Measurements from ENCODE around the gene SLC35F4.

SLC35F4 gene

DNA sequence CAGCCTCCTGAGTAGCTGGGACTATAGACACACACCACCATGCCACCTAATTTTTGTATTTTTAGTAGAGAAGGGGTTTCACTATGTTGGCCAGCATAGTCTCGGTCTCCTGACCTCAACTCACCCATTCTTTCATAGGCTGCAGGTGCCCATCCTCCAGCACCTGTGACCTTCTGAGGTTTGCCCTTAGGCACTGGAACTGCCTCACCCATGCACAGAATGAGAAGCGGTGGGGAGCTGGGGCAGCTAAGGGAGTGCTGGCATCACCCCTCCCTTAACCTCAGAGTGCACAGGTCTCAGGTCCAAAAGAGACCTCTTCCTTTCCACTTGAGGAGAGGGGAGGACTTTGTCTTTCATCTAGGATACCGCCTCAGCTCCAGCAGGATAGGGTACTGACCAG lies 194.9 kb downstream of the SLC35F4 start:
- ATAC-seq: no peak
- H3K4me1 Mint-ChIP-seq: no peaks in the 10 kb centered on the region
- no peak overlapping the region for H3K4me3 Mint-ChIP-seq
- no peak overlapping the region for H3K27ac Mint-ChIP-seq
- DNase-seq: no peak
- H3K27me3 Mint-ChIP-seq: no peaks in the 10 kb centered on the region
- H3K9me3 Mint-ChIP-seq: peaks cover 12 to 15% of the 10 kb centered on the region in 2 donors

DNA sequence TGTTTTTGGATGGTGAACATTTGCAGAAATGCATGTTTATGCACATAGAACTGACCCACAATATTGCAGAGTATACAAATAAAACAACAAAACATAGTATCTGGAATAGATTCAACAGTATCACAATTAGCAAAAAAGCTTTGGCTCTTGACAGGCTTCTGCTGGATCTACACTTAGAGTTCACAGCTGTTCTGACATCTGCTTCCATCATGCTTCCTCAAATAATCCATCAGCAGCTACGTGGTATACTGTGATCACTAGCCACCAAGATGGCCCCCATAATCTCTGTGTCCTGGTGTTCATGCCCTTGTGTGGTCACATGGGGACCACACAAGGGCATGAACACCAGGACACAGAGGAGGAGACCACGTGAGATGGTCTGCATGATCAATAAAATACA lies 205.7 kb downstream of the SLC35F4 start:
- DNase-seq (no peak), ATAC-seq (no peak)
- Mint-ChIP-seq H3K27ac (no peak overlapping the region), H3K4me1 (no peaks in the 10 kb centered on the region), H3K27me3 (no peaks in the 10 kb centered on the region), H3K4me3 (no peak overlapping the region), H3K9me3 (peaks cover 7 to 10% of the 10 kb centered on the region in 2 donors)

DNA sequence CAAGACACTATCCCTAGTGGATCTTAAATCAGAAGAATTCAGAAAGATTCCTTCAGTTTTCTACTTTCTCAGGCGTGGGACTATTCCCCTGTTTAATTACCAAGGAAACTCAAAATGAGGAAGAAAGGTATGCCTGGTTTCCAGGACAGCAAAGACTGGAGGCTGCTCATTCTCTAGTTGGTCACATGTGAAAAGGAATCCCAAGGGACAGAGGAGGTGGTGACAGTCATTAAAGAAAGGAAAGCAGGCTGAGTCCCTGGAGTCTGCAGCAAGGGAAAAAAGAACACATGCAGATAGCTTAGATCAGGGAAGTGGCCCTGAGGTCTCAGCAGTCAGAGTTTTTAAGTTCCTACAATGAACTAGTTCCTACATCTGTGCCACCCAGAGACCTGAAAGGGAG lies 206.8 kb downstream of the SLC35F4 start:
- DNase-seq: no peak

DNA sequence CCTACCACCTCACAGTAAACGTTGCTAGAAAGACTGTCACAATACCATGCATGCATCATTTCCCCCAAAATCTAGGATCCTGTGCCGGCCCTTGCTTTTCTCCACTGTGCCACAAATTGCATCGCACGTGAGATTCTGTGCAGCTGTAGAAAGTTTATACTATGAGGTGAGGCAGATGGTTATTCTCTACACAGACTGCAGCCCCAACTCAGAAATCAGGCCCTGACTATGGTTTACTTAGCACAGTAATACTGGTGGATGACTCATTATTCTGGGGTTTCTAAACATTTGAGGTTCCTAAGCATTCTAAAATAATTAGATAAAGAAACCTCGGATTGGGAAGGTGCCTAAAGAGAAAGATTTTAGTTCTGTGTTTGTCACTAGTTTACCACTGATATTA lies 208.4 kb downstream of the SLC35F4 start:
- DNase-seq (no peak), ATAC-seq (no peak)
- no peaks in the 10 kb centered on the region for H3K4me1 Mint-ChIP-seq
- peaks cover 0 to 4% of the 10 kb centered on the region in 2 donors for H3K9me3 Mint-ChIP-seq
- no peak overlapping the region for H3K4me3 Mint-ChIP-seq
- H3K27me3 Mint-ChIP-seq: no peaks in the 10 kb centered on the region
- no peak overlapping the region for H3K27ac Mint-ChIP-seq

More for the DNA sequence above, 206.8 kb downstream of the SLC35F4 start:
- Mint-ChIP-seq H3K27ac (peak overlapping the region in 1 of 2 donors; percentile 69), H3K4me1 (no peaks in the 10 kb centered on the region), H3K4me3 (no peak overlapping the region), H3K27me3 (no peaks in the 10 kb centered on the region), H3K9me3 (peaks cover 7 to 10% of the 10 kb centered on the region in 2 donors)
- ATAC-seq: no peak

DNA sequence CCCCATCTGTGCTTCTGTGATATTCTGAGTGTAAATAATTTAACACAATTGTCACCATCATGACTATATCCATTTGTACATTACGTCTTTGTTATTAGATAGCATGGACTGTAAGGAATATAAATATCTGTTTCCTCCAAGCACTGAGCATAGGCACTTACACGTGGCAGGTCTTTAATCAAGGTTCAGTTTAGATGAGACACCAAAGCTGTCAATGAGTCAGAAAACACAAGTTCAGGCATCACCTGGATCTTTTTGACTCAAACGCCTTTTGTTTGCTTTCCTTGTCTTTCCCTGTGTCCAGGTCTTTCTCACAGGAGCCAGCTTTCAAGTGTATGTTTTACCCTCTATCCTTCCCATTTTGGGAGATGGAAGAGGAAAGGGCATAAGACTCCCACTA lies 209.0 kb downstream of the SLC35F4 start:
- Mint-ChIP-seq H3K9me3 (no peaks in the 10 kb centered on the region), H3K4me1 (no peaks in the 10 kb centered on the region), H3K27me3 (no peaks in the 10 kb centered on the region), H3K27ac (no peak overlapping the region), H3K4me3 (no peak overlapping the region)
- no peak for ATAC-seq
- DNase-seq: no peak

GRCh38 chr14:57652769-57653168 lies 213.1 kb downstream of the SLC35F4 start:
- ATAC-seq (no peak), DNase-seq (no peak)
- H3K4me1 Mint-ChIP-seq: no peaks in the 10 kb centered on the region
- no peak overlapping the region for H3K27ac Mint-ChIP-seq
- H3K9me3 Mint-ChIP-seq: peaks cover 3% of the 10 kb centered on the region in 2 donors
- no peak overlapping the region for H3K4me3 Mint-ChIP-seq
- peaks cover 3% of the 10 kb centered on the region for H3K27me3 Mint-ChIP-seq

DNA sequence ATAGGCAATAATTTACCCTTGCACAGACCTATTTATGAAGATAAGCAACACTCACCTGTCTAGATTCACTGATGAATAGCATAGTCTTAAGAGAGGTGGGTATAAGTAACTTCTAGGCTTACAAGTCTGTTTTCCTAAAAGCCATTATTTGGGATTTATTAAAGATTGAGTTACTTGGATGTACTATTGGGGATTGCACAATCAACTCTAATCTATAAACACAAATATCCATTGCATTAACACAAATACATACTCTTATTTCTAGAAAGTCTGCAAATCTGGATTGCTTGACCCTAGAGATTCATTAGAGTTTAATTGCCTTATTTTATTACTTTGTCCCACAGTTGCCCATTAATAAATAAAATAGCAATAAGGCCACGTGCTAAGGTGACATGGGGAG lies 224.1 kb downstream of the SLC35F4 start:
- no peak overlapping the region for H3K4me3 Mint-ChIP-seq
- H3K4me1 Mint-ChIP-seq: no peaks in the 10 kb centered on the region
- H3K27ac Mint-ChIP-seq: no peak overlapping the region
- H3K27me3 Mint-ChIP-seq: no peaks in the 10 kb centered on the region
- no peak for DNase-seq
- peaks cover 0 to 7% of the 10 kb centered on the region in 2 donors for H3K9me3 Mint-ChIP-seq
- ATAC-seq: no peak

DNA sequence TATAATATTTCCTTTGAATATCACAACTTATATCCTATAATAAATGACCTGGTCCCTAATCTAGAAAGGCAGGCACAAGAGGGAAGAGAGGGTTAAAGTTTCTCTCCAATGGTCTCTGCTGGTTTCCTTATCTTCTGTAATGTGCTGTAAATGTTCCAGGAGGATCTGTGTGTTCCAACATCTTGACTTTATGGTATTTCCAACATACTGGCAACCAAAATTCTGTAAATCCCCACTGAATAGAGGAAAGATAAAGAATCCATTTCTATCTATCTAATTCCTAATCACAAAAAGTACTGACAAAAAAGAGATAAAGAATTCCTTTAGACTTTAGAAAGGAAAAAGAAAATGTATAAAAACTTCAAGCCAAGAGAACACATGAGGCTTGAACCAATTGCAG lies 225.9 kb downstream of the SLC35F4 start:
- no peaks in the 10 kb centered on the region for H3K4me1 Mint-ChIP-seq
- no peak for DNase-seq
- no peak overlapping the region for H3K27ac Mint-ChIP-seq
- no peaks in the 10 kb centered on the region for H3K9me3 Mint-ChIP-seq
- no peaks in the 10 kb centered on the region for H3K27me3 Mint-ChIP-seq
- no peak overlapping the region for H3K4me3 Mint-ChIP-seq
- no peak for ATAC-seq

DNA sequence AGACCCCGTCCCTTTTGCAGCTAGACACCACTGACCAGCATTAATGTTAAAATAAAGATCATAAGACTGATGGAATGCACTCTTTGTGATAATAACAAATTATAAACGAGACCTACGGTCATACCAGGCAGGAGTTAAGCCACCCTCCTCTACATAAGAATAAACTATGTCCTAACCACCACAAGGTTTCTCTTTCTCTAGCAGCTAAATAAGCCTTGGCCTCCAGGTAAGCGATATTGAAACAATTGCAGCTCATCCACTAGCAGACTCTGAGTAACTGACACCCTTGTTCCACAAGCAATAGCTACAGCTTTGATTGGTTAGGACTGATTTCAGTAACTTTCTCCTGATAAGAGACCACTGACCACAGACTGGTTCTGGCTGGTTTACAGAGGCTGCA lies 228.0 kb downstream of the SLC35F4 start:
- no peak overlapping the region for H3K27ac Mint-ChIP-seq
- H3K27me3 Mint-ChIP-seq: no peaks in the 10 kb centered on the region
- no peaks in the 10 kb centered on the region for H3K4me1 Mint-ChIP-seq
- no peak overlapping the region for H3K4me3 Mint-ChIP-seq
- H3K9me3 Mint-ChIP-seq: peaks cover 0 to 13% of the 10 kb centered on the region in 2 donors
- no peak for DNase-seq
- no peak for ATAC-seq

DNA sequence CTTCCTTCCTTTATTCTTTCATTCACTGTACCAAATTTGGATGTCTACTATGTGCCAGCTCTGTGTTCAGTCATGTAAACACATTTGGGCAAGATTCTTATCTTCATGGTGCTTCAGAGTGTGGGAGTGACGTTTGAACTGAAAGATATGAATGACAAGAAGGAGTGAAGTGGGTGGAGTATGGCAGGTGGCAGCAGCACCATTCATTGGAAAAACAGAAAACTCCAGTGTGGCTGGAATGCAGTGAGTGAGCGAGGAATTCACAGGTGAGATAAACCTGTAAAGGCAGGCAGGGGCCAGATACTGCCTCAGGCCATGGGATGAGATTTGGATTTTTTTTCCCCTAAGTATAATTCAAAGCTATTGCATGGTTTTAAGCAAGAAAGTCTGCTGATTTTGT lies 231.6 kb downstream of the SLC35F4 start:
- no peak for ATAC-seq
- no peak overlapping the region for H3K4me3 Mint-ChIP-seq
- H3K27me3 Mint-ChIP-seq: no peaks in the 10 kb centered on the region
- no peak for DNase-seq
- H3K9me3 Mint-ChIP-seq: peaks cover 0 to 13% of the 10 kb centered on the region in 2 donors
- no peak overlapping the region for H3K27ac Mint-ChIP-seq
- no peaks in the 10 kb centered on the region for H3K4me1 Mint-ChIP-seq

DNA sequence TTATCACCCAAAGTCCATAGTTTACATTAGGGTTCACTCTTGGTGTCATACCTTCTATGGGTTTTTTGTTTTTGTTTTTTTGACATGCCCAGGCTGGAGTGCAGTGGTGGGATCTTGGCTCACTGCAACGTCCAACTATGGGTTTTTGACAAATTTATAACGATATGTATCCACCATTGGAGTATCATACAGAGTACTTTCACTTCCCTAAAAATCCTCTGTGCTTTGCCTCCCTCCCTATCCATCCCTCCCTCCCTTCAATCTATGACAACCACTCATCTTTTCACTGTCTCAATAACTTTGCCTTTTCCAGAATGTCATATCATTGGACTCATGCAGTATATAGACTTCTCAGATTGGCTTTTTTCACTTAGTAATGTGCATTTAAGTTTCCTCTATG lies 233.2 kb downstream of the SLC35F4 start:
- H3K4me3 Mint-ChIP-seq: no peak overlapping the region
- no peaks in the 10 kb centered on the region for H3K27me3 Mint-ChIP-seq

GRCh38 chr14:57617510-57617909 lies 248.4 kb downstream of the SLC35F4 start:
- Mint-ChIP-seq H3K27ac (no peak overlapping the region), H3K9me3 (peaks cover 6 to 18% of the 10 kb centered on the region in 2 donors), H3K4me1 (no peaks in the 10 kb centered on the region), H3K4me3 (no peak overlapping the region), H3K27me3 (no peaks in the 10 kb centered on the region)
- DNase-seq (no peak), ATAC-seq (no peak)

More for the DNA sequence above, 233.2 kb downstream of the SLC35F4 start:
- DNase-seq: no peak
- no peak for ATAC-seq
- H3K9me3 Mint-ChIP-seq: peaks cover 0 to 13% of the 10 kb centered on the region in 2 donors
- no peak overlapping the region for H3K27ac Mint-ChIP-seq
- no peaks in the 10 kb centered on the region for H3K4me1 Mint-ChIP-seq

DNA sequence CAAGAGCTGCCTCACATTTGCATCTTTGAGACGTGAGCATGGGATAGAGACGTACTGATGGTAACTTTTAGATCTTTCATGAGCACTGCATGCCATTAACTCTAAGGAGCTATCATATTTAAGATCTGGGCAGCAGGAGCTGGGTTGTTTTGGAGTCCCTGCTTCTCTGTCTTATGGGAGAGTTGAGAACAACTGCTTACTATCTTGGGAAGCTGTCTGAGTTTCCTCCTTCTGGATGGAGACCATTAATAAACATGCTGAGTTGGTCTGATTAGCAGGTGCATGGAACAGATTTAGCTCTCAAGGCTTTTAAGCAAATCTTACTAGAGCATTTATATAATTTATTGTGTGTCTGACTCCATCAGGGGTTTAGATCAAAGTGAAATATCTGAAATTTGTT lies 252.9 kb downstream of the SLC35F4 start:
- Mint-ChIP-seq H3K9me3 (peaks cover 16 to 18% of the 10 kb centered on the region in 2 donors), H3K27ac (no peak overlapping the region), H3K27me3 (no peaks in the 10 kb centered on the region), H3K4me1 (no peaks in the 10 kb centered on the region), H3K4me3 (no peak overlapping the region)
- no peak for ATAC-seq
- DNase-seq: no peak

DNA sequence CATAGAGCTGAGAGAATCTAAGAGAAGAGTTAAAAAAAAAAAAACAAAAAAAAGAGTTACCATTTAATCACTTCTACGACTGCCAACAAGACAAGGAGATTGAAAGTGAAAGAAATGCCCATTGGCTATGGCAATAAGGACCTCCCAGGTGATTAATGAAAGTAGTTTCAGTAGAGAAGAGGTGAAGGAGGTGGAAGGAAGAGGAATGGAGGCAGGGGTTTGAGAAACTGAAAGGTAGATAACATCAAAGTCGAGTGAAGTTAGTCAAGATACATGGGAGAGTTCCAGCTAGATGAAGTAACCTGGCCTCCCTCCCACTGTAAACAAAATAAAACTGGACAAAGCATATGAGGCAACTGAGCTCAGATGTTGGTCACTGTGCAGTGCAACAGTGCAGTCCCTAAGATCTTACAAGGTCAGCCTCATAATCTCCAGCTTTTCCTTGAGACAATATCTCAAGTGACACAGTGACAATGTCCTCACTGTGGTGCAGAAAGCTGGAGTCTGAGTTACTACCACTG lies 254.3 kb downstream of the SLC35F4 start:
- DNase-seq: no peak
- Mint-ChIP-seq H3K27me3 (no peaks in the 10 kb centered on the region), H3K9me3 (peaks cover 23 to 26% of the 10 kb centered on the region in 2 donors), H3K4me1 (no peaks in the 10 kb centered on the region), H3K27ac (peak overlapping the region in 1 of 2 donors; percentile 36), H3K4me3 (no peak overlapping the region)
- ATAC-seq: no peak

- H3K4me1 Mint-ChIP-seq: no peaks in the 10 kb centered on the region
- no peak for ATAC-seq
- no peak overlapping the region for H3K4me3 Mint-ChIP-seq
- H3K9me3 Mint-ChIP-seq: peaks cover 23 to 26% of the 10 kb centered on the region in 2 donors
- H3K27ac Mint-ChIP-seq: no peak overlapping the region
- H3K27me3 Mint-ChIP-seq: no peaks in the 10 kb centered on the region
- DNase-seq: no peak
Measured at GRCh38 chr14:57610631-57611030, 255.3 kb downstream of the SLC35F4 start.

- Mint-ChIP-seq H3K4me1 (no peaks in the 10 kb centered on the region), H3K9me3 (peaks cover 23 to 26% of the 10 kb centered on the region in 2 donors), H3K4me3 (no peak overlapping the region), H3K27me3 (no peaks in the 10 kb centered on the region), H3K27ac (no peak overlapping the region)
- ATAC-seq (no peak), DNase-seq (no peak)
Measured at GRCh38 chr14:57609192-57610075, 256.5 kb downstream of the SLC35F4 start.

Measured in stimulated activated naive CD8-positive, alpha-beta T cell treated with anti-CD3 and anti-CD28 coated beads, Interleukin-15, amount 100 ng/mL, for 72 hours (primary cell).